Measurements from ENCODE around the gene MTPN. TPM values are rescaled to one million over a fixed set of nuclear protein-coding genes. Genes with fewer than 3 reads are reported as not detected.

Gene MTPN
- total RNA-seq, 1 donor from 2014 or later: 171 TPM

- no peak for DNase-seq
Measured at GRCh38 chr7:135884495-135885232, 92.5 kb downstream of the MTPN start.

GRCh38 chr7:135879233-135879632, 97.9 kb downstream of the MTPN start:
- DNase-seq: no peak

GRCh38 chr7:135878284-135878683, 98.9 kb downstream of the MTPN start:
- no peak for DNase-seq

DNA sequence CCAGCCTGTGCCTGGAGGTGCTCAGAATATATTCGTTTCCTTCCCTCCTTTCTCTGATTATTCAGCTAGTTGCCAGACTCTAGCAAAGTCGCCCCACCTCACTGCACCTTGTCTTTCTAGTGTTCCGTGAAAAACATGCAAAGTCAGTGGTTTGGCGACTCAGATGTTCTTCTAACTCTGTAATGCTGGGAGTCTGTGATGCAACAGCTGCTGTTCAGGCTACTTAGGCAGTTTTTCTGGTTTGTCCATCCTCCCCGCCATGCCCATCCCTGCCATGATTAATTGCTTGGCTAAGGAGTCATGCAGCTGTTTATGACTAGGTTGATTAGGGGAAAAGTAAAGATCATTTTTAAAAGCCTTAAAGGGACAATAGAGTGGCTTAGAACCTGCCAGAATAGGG, 99.4 kb downstream of the MTPN start:
- DNase-seq: no peak

Small RNA genes lying within 50 kb of the gene (small RNA-seq; reads per million reads assigned to genes)
- gene RNU6-223P: not detected

Other genes starting within 250 kb of the MTPN start
- 7.6 TPM for gene SLC13A4, start 249.2 kb downstream of the MTPN start, total RNA-seq
- gene FAM180A, start 228.5 kb downstream of the MTPN start, total RNA-seq: not detected